Activated T-helper 1 cell treated with Interleukin-2 at 50 U/mL for 16 hours (primary cell): Measurements from ENCODE around the gene MYD88.

ENCODE experiments used
- DNase-seq: peaks from one replicate; pipeline ENCODE4 v3.0.0-alpha.2; 2020; ENCODE audit warnings: low read depth

Gene MYD88

GRCh38 chr3:38165722-38166387 is 27.4 kb downstream of the MYD88 start:
- no peak for DNase-seq

- no peak for DNase-seq
Observed at GRCh38 chr3:38167591-38167990, 29.1 kb downstream of the MYD88 start.

GRCh38 chr3:38168151-38169026 is 29.9 kb downstream of the MYD88 start:
- DNase-seq: no peak

- DNase-seq: no peak
Observed at GRCh38 chr3:38169027-38169317, 30.5 kb downstream of the MYD88 start.

GRCh38 chr3:38170722-38171121 is 32.3 kb downstream of the MYD88 start:
- no peak for DNase-seq

GRCh38 chr3:38171622-38172021 is 33.2 kb downstream of the MYD88 start:
- no peak for DNase-seq

- DNase-seq: no peak
Observed at GRCh38 chr3:38173834-38174418, 35.5 kb downstream of the MYD88 start.

GRCh38 chr3:38177181-38177580 is 38.7 kb downstream of the MYD88 start:
- no peak for DNase-seq

GRCh38 chr3:38186781-38187180 is 48.3 kb downstream of the MYD88 start:
- DNase-seq: no peak

GRCh38 chr3:38190481-38190881 is 52.0 kb downstream of the MYD88 start:
- no peak for DNase-seq
